HG03139 (cell line): Measurements from ENCODE around the gene CXCL12.

Source experiments
- ATAC-seq: cut with Tn5 transposase; IDR thresholded peaks from one replicate; pipeline ENCODE4 v1.9.1; 2021; ENCODE audit not compliant: unreplicated experiment

The CXCL12 gene

GRCh38 chr10:44385026-44385695 lies at the start of gene CXCL12:
CXCL12 (minus strand) TSS chr10:44385097; CDS start chr10:44385005, 92 bp downstream.
- ATAC-seq: no peak

- ATAC-seq: no peak
Measured at GRCh38 chr10:44427479-44427878, 42.6 kb upstream of the CXCL12 start.

DNA sequence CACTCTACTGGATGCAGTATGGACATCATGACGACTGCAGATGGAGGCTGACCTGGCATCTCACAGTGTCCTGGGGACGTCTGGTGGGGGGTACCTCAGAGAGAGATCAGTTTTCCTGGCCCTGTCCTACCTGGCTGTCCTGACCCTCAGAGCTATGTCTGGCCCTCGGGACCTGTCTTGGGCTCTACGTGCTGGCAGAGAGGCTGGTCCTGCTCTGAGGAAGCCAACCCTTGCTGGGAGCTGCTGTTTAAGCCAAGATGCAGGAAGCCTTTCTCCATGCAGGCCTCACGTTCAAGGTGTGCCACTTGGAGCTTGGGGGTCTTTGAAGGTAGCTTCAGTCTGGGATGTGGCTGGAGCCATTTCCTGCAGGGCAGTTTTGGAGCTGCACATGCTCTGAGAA lies 42.1 kb upstream of the CXCL12 start:
- ATAC-seq: no peak

GRCh38 chr10:44426247-44427034 lies 41.5 kb upstream of the CXCL12 start:
- ATAC-seq: no peak

- no peak for ATAC-seq
Measured at GRCh38 chr10:44425466-44425865, 40.6 kb upstream of the CXCL12 start.

GRCh38 chr10:44424957-44425356 lies 40.1 kb upstream of the CXCL12 start:
- no peak for ATAC-seq

GRCh38 chr10:44424298-44424697 lies 39.4 kb upstream of the CXCL12 start:
- ATAC-seq: no peak

DNA sequence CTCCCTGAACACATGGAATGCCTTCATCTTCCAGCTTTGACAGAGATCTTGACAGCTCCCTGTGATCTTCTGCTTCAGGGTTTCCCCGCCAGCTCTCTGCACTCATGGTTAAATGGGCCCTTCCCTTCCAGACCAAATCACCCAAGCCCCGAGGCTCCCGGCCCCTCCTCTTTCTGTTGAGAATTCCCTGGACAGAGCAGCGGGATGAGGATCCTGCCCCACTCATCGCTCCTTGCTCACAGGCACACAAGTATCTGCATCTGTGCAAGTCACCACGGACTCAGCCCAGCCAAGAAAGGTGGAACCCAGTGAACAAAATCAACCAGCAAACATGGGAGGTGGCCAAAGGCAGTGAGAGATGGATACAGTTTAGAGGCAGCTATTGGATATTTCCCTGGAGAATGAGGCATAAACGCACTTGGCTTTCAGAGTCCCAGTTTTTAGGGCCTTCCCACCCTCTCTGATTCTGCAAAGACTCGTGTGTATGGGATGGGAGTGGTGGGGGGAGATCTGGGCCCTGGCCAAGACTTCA lies 37.7 kb upstream of the CXCL12 start:
- no peak for ATAC-seq

DNA sequence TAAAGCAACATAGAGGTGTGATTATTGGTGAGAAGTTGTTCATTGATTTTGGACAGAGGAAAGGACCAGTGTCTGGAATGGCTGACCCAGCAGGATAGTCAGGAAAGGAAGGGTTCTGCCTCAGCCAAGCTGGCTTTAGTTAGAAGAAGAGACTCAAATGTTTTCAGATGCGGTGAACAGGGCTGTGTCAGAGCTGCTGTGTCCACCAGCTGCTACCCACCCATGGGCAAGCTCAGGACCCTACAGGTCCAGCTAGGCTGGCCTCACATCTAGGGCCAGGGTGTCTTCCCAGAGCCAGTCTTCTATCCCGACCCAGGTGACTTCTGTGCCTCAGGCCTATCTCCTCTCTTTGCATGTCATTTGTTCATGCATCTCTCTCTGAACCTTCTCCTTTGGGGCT lies 37.3 kb upstream of the CXCL12 start:
- ATAC-seq: no peak

DNA sequence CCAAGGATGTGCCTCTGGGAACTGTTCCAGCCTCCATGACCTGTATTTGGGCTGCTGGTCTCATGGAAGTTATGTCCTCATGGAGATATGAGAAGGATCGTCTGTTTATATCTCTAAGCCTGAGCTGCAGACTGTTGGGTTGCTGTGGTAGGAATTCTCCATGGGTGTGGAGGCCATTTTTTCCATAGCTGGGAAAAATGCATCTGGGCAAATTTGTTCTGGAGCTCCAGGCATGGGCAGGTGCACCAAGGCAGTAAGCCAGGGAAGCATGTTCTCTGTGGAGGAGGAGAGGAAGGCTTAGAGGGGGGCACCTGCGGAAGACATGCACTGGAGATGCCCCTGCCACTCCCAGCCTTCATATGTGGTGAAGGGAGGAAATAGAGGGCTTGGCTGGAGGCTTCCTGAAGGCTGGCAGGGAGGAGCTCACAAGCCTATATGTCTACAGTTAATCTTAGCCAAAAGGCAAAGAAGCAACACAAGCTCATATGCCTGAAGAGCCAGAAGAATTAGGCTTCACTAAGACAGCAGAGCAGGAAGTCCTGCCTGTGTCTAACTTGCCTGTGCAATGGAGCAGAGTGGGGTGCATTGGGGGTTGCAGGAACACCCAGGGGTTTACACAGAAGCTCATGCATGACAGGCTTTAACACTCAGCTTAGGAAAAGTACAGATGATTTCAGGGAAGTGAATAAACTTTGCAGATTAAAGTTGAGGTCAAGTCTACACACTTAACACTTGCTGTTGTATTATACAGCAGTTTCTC lies 35.1 kb upstream of the CXCL12 start:
- no peak for ATAC-seq

DNA sequence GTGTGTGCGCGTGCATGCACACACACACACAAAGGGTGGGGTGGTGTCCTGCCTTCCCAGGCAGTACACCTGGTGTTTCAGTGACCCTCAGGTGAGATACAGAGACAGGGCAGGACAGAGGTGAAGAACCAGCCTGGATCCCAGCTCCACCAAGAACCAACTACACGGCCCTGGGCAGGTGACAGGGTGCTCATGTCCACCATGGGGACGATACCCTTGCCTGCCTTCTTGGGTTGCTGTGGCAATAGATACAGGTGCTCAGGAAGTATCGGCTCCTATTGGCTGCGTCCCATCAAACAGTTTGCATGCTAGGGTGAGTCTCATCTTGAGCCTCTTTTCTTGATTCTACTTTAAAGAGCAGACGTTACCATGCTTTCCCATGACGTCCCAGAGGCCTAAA lies 33.7 kb upstream of the CXCL12 start:
- ATAC-seq: no peak

- no peak for ATAC-seq
Measured at GRCh38 chr10:44417761-44418160, 32.9 kb upstream of the CXCL12 start.

GRCh38 chr10:44416936-44417335 lies 32.0 kb upstream of the CXCL12 start:
- no peak for ATAC-seq

DNA sequence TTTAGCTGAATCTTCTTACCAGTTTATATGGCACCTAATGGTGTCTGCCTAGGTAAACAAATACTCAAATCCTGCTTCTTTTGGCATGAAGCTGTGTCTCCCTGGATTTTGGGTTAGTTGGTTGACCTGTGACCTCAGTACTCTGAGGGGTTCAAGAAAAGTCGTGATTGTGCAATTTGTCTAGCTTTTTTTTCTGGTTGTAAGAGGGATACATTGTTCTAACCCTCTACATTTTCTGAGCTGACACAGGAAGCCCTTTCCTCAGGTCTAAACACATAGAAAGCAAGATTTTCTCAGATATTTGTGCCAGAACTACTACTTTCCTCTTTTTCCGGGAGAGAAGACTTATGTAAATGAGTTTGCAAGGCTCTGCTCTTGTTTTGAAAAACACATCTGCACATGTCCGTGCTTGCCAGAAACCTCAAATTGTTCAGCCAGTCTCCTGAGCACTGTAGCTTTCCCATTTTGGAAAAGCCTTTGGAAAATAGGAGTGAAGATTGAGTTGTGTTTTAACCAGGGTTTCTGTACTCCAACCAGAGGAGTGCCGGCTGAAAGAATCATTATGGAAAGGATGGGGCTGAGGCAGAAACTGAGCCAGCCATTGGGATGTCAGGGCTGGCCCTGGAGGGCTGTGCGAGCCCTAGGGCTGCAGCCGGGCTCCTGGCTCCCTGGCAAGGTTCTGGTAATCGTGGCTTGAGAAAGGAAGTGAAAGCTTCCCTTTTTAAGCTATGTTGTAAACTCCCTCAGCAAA lies 31.3 kb upstream of the CXCL12 start:
- no peak for ATAC-seq

DNA sequence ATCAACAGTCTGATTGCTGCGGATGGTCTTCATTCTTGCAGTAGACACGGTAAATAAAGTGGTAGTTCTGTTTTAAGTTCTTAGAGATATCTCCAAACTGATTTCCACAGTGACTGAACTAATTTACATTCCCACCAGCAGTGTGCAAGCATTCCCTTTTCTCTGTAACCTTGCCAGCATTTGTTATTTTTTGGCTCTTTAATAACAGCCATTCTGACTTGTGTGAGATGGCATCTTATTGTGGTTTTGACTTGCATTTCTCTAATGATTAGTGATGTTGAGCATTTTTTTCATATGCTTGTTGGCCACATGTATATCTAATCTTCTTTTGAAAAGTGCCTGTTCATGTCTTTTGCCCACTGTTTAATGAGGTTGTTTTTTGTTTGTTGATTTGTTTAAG lies 30.2 kb upstream of the CXCL12 start:
- no peak for ATAC-seq

GRCh38 chr10:44413416-44413815 lies 28.5 kb upstream of the CXCL12 start:
- no peak for ATAC-seq

GRCh38 chr10:44411251-44411650 lies 26.4 kb upstream of the CXCL12 start:
- ATAC-seq: no peak

GRCh38 chr10:44404741-44405437 lies 20.0 kb upstream of the CXCL12 start:
- no peak for ATAC-seq

- no peak for ATAC-seq
Measured at GRCh38 chr10:44402465-44403195, 17.7 kb upstream of the CXCL12 start.

DNA sequence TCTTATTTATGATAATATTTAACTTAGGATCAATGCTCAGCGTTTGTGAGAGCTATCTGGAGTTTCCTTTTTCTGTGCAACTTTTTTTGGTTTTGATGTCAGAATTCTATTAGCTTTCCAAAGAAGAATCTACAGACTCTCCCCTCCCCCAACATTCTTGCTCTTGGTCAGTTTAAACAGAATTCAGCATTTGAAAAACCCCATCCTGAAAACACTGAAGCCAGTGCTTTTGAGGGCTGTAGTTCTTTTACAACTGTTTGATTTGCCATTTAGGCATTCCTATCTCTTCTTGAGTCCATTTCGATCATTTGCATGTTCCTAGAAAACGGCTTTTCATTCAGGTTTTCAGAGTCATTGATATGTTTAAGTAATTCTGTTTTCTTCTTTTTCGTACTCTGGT lies 15.6 kb upstream of the CXCL12 start:
- ATAC-seq: no peak
